T-helper 9 cell (primary cell): ENCODE measurements around the gene SLC44A5.

Experiments
- DNase-seq: peaks from one replicate; pipeline ENCODE4 v3.0.0-alpha.2; 2020

Gene SLC44A5

GRCh38 chr1:75170981-75171380 lies 439.9 kb downstream of the SLC44A5 start:
- DNase-seq = no peak

DNA sequence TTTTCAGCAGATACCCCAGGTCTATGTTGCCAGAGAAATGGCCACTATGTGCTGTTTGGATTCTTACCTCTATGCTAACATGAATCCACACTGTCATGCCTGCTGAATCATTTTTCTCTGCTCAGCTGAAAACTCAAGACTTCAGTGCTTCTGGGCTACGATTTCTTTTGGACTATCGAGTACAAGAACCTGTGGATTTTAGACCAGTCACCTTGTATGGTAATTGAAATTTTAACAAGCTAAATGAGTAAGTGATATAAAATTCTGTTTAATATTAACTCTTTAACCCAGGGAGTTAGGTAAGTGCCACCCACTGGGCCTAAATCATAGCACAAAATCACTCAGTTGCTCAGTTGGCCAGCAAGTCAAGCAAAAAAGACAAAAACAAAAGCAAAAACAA lies 440.9 kb downstream of the SLC44A5 start:
- no peak for DNase-seq

GRCh38 chr1:75166821-75167220 lies 444.1 kb downstream of the SLC44A5 start:
- DNase-seq = no peak

- DNase-seq = no peak
These were observed 445.6 kb downstream of the SLC44A5 start for GRCh38 chr1:75165264-75165663.

DNA sequence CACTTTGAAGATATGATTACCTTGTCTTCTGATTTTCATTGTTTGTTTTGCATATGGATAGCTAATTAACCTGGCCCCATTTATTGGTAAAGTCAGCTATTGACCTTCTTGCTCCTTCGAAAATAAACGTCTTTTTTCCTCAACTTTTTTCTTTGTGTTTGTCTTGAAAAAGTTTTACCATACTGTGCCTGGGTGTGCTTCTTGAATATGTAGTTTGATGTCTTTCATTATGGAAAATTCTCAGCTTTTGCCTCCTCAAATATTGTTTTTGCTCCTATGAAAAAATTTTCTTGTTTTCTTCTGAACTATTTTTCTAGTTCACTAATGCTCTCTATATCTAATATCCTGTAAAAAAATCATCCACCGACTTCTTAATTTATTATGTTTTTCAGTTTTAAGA lies 451.8 kb downstream of the SLC44A5 start:
- DNase-seq = no peak
